A204.1 (cell line): ENCODE measurements around the gene IRS2.

ENCODE experiments used
- FAIRE-seq: peaks from 2 replicates; lab custom pipeline; 2012; peaks lifted over from hg19 to GRCh38; lab: Jason Lieb, UNC

The IRS2 gene

DNA sequence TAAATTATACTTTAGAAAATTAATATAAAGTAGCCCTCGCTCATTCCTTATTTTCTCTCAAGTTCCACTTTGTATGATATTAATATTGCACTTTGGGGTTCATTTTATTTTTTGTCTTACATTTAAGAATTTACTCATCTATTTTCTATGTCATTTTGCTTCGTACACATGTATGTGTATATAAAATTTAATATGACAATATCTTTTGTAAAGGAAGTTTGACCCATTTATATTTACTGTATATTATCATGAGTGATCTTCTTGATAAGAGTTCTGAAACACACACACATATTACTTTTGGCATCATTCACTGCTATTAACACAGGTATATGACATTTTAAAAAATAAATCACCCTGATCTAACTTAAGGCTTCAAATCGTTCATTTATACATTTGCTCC lies 83.1 kb downstream of the IRS2 start:
- no peak for FAIRE-seq
